Natural killer cell (primary cell): Measurements from ENCODE around the gene SLC25A43. TPM values are rescaled to one million over a fixed set of nuclear protein-coding genes. Genes with fewer than 3 reads are reported as not detected.

ENCODE experiments used
- ATAC-seq, 3 donors: fragments of 150-1000 bp in 2 of 3; fragments of 200-7000 bp in 1 of 3; cut with Tn5 transposase; 1 replicate in 1 of 3; 2 replicates in 2 of 3; pipeline ENCODE4 v1.10.0; 2021; ENCODE audit warnings: mild to moderate bottlenecking in 2 of 3, moderate library complexity in 2 of 3
- DNase-seq, 2 donors: peaks; one replicate each; pipeline versions ENCODE4 v3.0.0 to v3.0.0-alpha.2; 2013 to 2021; ENCODE audit warnings: mixed read lengths in 1 of 2
- H3K27ac ChIP-seq: one replicate; pipeline ENCODE4 v1.5.1; 2013; ENCODE audit warnings: mild to moderate bottlenecking, low read length
- H3K27me3 ChIP-seq: one replicate; pipeline ENCODE4 v1.6.1; 2013; ENCODE audit warnings: low read length; ENCODE audit not compliant: control insufficient read depth, insufficient read depth
- H3K36me3 ChIP-seq: one replicate; pipeline ENCODE4 v1.6.1; 2013; ENCODE audit warnings: low read length; ENCODE audit not compliant: control insufficient read depth, insufficient read depth
- H3K4me1 ChIP-seq: one replicate; pipeline ENCODE4 v1.6.1; 2013; ENCODE audit warnings: low read length; ENCODE audit not compliant: control insufficient read depth, insufficient read depth
- H3K4me3 ChIP-seq: one replicate; pipeline ENCODE4 v1.5.1; 2013; ENCODE audit warnings: low read length
- H3K9me3 ChIP-seq: one replicate; pipeline ENCODE4 v1.6.1; 2013; ENCODE audit warnings: low read length; ENCODE audit not compliant: control insufficient read depth, insufficient read depth
- H3K27ac Mint-ChIP-seq, 2 donors: one replicate each; pipeline ENCODE4 v1.8.0; 2022; ENCODE audit warnings: mild to moderate bottlenecking in 2 of 2, mixed read lengths in 2 of 2, moderate library complexity in 1 of 2
- H3K27me3 Mint-ChIP-seq, 2 donors: one replicate each; pipeline ENCODE4 v1.8.0; 2022; ENCODE audit warnings: low read depth in 2 of 2, mixed read lengths in 2 of 2
- H3K36me3 Mint-ChIP-seq: one replicate; pipeline ENCODE4 v1.8.0; 2022; ENCODE audit warnings: mixed read lengths
- H3K4me1 Mint-ChIP-seq, 2 donors: one replicate each; pipeline ENCODE4 v1.8.0; 2022; ENCODE audit warnings: mixed read lengths in 2 of 2
- H3K4me3 Mint-ChIP-seq: one replicate; pipeline ENCODE4 v1.8.0; 2022; ENCODE audit warnings: mild to moderate bottlenecking, moderate library complexity, mixed read lengths
- H3K9me3 Mint-ChIP-seq, 2 donors: one replicate each; pipeline ENCODE4 v1.8.0; 2022; ENCODE audit warnings: mixed read lengths in 2 of 2
- WGBS: methylation state at CpG from one replicate; pipeline ENCODE4 v1.1.7; 2013; ENCODE audit warnings: missing lambda C conversion rate; ENCODE audit not compliant: insufficient coverage; 5-methylcytosine and 5-hydroxymethylcytosine counted together
- intact Hi-C: fragments of 100-400 bp; cut with micrococcal nuclease; formaldehyde crosslinking; loops from one replicate; pipeline ENCODE4 v1.14.2; 2022
- total RNA-seq, 4 donors: library from RNA; stranded (reverse); fragments of 120-200 nt in 1 of 4; gene quantifications; one replicate each; pipeline versions ENCODE4 v1.2.3 to v1.2.4, GENCODE V29; 2013 to 2022
- TF ChIP-seq, protein P1 (sequence below): fragments of 200-600 bp; IDR thresholded peaks from one replicate; pipeline ENCODE4 v1.8.0; 2022; ENCODE audit warnings: antibody characterized with exemption

SLC25A43 gene
- total RNA-seq, 3 donors from 2014 or later (not counting 1 experiment from before 2014, with no cell fraction given): 5.4 to 7.3 (median 6.4) TPM

DNA sequence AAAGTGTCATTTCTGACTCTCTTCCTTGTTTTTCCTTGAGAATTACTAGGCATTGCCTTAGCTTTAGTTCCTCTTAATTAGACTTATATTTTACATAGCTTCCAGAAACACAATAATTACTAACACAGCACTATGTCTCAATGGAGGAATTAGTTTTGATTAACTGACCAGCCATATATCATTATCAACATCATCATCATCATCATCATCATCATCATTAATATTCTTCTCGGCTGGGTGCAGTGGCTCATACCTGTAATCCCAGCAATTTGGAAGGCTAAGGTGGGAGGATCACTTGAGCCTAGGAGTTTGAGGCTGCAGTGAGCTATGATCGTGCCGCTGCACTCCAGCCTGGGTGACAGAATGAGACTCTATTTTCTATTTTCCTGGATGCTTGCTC, 66.4 kb downstream of the SLC25A43 start:
- no peak overlapping the region for H3K27ac Mint-ChIP-seq
- 93% methylated on average over 2 of the region's 3 CpGs for WGBS
- no peak overlapping the region for H3K4me3 Mint-ChIP-seq
- Histone ChIP-seq H3K27me3 (no peaks in the 10 kb centered on the region), H3K4me3 (no peak overlapping the region), H3K4me1 (peaks cover 15% of the 10 kb centered on the region), H3K36me3 (peaks cover 10% of the 10 kb centered on the region), H3K9me3 (no peaks in the 10 kb centered on the region), H3K27ac (no peak overlapping the region)
- DNase-seq (no peak), ATAC-seq (no peak)
- peaks cover 0 to 6% of the 10 kb centered on the region in 2 donors for H3K4me1 Mint-ChIP-seq
- intact Hi-C loops: loop anchor here (5.0 kb wide), 2 partner anchors 228 to 407 kb away; partner anchors contain the start of genes NDUFA1, PGRMC1 and RNF113A
- TF ChIP-seq, protein P1, sequence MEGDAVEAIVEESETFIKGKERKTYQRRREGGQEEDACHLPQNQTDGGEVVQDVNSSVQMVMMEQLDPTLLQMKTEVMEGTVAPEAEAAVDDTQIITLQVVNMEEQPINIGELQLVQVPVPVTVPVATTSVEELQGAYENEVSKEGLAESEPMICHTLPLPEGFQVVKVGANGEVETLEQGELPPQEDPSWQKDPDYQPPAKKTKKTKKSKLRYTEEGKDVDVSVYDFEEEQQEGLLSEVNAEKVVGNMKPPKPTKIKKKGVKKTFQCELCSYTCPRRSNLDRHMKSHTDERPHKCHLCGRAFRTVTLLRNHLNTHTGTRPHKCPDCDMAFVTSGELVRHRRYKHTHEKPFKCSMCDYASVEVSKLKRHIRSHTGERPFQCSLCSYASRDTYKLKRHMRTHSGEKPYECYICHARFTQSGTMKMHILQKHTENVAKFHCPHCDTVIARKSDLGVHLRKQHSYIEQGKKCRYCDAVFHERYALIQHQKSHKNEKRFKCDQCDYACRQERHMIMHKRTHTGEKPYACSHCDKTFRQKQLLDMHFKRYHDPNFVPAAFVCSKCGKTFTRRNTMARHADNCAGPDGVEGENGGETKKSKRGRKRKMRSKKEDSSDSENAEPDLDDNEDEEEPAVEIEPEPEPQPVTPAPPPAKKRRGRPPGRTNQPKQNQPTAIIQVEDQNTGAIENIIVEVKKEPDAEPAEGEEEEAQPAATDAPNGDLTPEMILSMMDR: no peak
- no peaks in the 10 kb centered on the region for H3K9me3 Mint-ChIP-seq
- no peaks in the 10 kb centered on the region for H3K27me3 Mint-ChIP-seq
- no peaks in the 10 kb centered on the region for H3K36me3 Mint-ChIP-seq

DNA sequence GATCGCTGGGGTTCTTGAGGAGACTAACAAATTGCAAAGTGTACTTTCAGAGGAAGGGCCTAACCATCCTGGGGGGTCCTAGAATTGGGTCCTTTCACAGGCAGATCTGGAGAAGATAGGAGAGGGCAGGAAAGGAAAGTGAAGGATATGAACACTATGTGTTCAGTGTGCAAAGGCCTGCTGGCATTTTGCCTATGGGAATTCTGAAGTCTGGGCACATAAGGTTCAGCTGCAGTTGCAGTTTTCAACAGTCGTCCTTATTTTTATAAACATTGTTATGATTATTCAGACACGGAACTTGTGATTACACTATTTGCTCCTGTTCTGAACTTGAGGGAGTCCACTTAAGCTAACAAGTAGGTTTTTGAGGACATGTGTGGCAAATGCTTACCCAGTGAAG, 67.8 kb downstream of the SLC25A43 start:
- Histone ChIP-seq H3K9me3 (no peaks in the 10 kb centered on the region), H3K4me3 (no peak overlapping the region), H3K27me3 (no peaks in the 10 kb centered on the region), H3K36me3 (peaks cover 16% of the 10 kb centered on the region), H3K27ac (no peak overlapping the region), H3K4me1 (peaks cover 15% of the 10 kb centered on the region)
- no peaks in the 10 kb centered on the region for H3K9me3 Mint-ChIP-seq
- WGBS: 97% methylated on average over 3 of the region's 3 CpGs
- no peak overlapping the region for H3K27ac Mint-ChIP-seq
- H3K27me3 Mint-ChIP-seq: no peaks in the 10 kb centered on the region
- no peaks in the 10 kb centered on the region for H3K36me3 Mint-ChIP-seq
- H3K4me3 Mint-ChIP-seq: no peak overlapping the region
- peaks cover 0 to 6% of the 10 kb centered on the region in 2 donors for H3K4me1 Mint-ChIP-seq
- TF ChIP-seq, protein P1: no peak
- intact Hi-C loops: loop anchor here (5.0 kb wide), 2 partner anchors 230 to 405 kb away; partner anchors contain the start of genes NDUFA1, PGRMC1 and RNF113A
- ATAC-seq (no peak), DNase-seq (no peak)

DNA sequence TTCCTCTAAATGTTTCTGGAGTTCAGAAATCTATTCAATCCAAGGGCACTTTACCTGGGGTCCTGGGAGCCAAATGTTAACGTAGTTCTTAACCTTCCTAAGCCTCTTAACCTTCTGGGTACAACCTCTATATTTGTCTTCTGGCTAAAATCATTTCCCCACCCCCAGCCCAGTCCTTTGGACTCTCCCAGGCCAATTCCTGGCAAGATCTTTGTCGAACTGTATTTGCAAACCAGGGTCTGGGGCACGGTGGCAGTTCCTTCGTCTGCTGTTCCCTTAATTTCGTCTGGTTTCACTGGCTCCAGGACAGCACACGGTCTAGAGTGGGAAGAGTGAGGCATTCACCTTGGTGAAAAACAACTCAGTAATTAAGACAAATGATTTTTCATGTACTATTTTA, 68.3 kb downstream of the SLC25A43 start:
- peak overlapping the region; percentile 89 for H3K4me3 Mint-ChIP-seq
- no peaks in the 10 kb centered on the region for H3K27me3 Mint-ChIP-seq
- Histone ChIP-seq H3K4me1 (peaks cover 15% of the 10 kb centered on the region), H3K9me3 (no peaks in the 10 kb centered on the region), H3K36me3 (peaks cover 16% of the 10 kb centered on the region), H3K27me3 (no peaks in the 10 kb centered on the region), H3K4me3 (no peak overlapping the region), H3K27ac (no peak overlapping the region)
- H3K36me3 Mint-ChIP-seq: no peaks in the 10 kb centered on the region
- DNase-seq (no peak), ATAC-seq (no peak)
- peaks cover 0 to 6% of the 10 kb centered on the region in 2 donors for H3K4me1 Mint-ChIP-seq
- TF ChIP-seq, protein P1: no peak
- no peaks in the 10 kb centered on the region for H3K9me3 Mint-ChIP-seq
- H3K27ac Mint-ChIP-seq: peak overlapping the region in 1 of 2 donors; percentile 87
- intact Hi-C loops: loop anchor here (5.0 kb wide), 2 partner anchors 230 to 405 kb away; partner anchors contain the start of genes NDUFA1, PGRMC1 and RNF113A
- WGBS: 98% methylated on average over 4 of the region's 6 CpGs
